SKM-1 (cell line): ENCODE measurements around the gene TMEM170B.

Source experiments
- DNase-seq: peaks from one replicate; lab custom pipeline; 2025; ENCODE audit not compliant: unreplicated experiment; lab: John Stamatoyannopoulos, UW

Gene TMEM170B

GRCh38 chr6:11584244-11584643 lies 46.7 kb downstream of the TMEM170B start:
- no peak for DNase-seq

- DNase-seq: no peak
Observed at GRCh38 chr6:11585426-11586016, 48.0 kb downstream of the TMEM170B start.

- DNase-seq: no peak
Observed at GRCh38 chr6:11586117-11586516, 48.6 kb downstream of the TMEM170B start.

- DNase-seq: no peak
Observed at GRCh38 chr6:11586536-11586935, 49.0 kb downstream of the TMEM170B start.

GRCh38 chr6:11589261-11589660 lies 51.7 kb downstream of the TMEM170B start:
- no peak for DNase-seq

GRCh38 chr6:11592294-11592906 lies 54.9 kb downstream of the TMEM170B start:
- no peak for DNase-seq

GRCh38 chr6:11593096-11593495 lies 55.5 kb downstream of the TMEM170B start:
- no peak for DNase-seq

GRCh38 chr6:11595903-11596302 lies 58.4 kb downstream of the TMEM170B start:
- no peak for DNase-seq

GRCh38 chr6:11596640-11597237 lies 59.2 kb downstream of the TMEM170B start:
- no peak for DNase-seq

GRCh38 chr6:11598687-11599086 lies 61.1 kb downstream of the TMEM170B start:
- peak; percentile 96 for DNase-seq

- no peak for DNase-seq
Observed at GRCh38 chr6:11600251-11600650, 62.7 kb downstream of the TMEM170B start.

- no peak for DNase-seq
Observed at GRCh38 chr6:11601776-11602605, 64.4 kb downstream of the TMEM170B start.

GRCh38 chr6:11604215-11604614 lies 66.7 kb downstream of the TMEM170B start:
- no peak for DNase-seq

- DNase-seq: no peak
Observed at GRCh38 chr6:11604836-11605506, 67.4 kb downstream of the TMEM170B start.

- no peak for DNase-seq
Observed at GRCh38 chr6:11605507-11605905, 68.0 kb downstream of the TMEM170B start.

- no peak for DNase-seq
Observed at GRCh38 chr6:11606332-11606731, 68.8 kb downstream of the TMEM170B start.

GRCh38 chr6:11607383-11607782 lies 69.8 kb downstream of the TMEM170B start:
- DNase-seq: no peak

- no peak for DNase-seq
Observed at GRCh38 chr6:11608600-11609323, 71.2 kb downstream of the TMEM170B start.

- no peak for DNase-seq
Observed at GRCh38 chr6:11609324-11610071, 71.9 kb downstream of the TMEM170B start.

- DNase-seq: no peak
Observed at GRCh38 chr6:11613336-11613735, 75.8 kb downstream of the TMEM170B start.
